Activated CD8-positive, alpha-beta memory T cell treated with anti-CD3 and anti-CD28 coated beads for 24 hours (primary cell): ENCODE results near the gene MCUB.

Source experiments
- DNase-seq: peaks from one replicate; pipeline ENCODE4 v3.0.0-alpha.2; 2020

The MCUB gene

DNA sequence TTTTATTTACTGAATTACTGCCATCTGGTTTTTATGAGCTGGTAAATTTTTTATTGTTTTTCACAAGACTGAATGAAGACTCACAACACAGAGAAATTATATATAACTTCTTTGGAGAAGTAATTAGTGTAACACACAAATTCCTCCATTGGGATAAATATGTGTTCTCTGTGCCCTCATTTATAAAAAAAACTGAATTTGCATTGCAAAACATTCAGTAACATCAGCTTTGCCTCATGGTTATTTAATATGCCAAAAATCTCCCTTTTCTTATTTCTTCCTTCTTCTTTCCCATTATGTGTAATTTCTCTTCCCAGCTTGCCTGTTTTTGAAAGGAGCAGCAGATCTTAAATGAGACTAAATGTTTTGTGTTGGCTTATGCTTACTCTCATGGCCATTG lies 124.7 kb downstream of the MCUB start:
- DNase-seq: no peak

DNA sequence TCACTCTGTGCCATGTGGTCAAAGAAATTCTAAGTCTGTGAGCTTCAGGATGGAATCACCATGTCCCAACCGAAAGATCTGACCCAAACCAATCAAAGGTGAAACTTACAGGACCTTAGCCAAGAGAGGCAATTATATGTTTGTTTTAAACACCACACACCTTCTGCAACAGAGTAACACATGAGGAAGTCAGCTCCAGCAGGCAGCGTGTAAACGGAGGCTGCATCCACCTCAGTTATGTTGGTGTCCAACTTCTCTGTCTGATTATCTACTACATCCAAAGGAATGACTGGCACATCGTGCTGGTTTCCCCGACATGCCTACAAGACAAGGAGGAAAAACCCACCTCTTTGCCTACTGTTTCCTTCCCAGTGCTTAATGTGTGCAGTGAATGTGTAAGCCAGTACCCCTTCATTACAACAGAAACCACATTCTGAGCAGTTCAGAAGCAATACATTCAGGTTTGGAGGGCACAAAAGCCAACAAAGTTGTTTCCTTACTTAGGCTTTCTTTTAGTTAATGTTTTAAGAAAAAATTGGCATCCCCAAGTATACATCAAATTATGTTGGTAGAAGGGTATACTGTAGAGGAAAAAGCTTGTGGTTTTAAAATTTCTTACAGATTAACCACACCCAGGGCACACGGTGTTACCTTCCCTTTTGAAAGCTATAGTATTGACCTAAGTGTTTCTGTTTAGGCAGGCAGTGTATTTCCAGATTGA lies 130.8 kb downstream of the MCUB start:
- no peak for DNase-seq

DNA sequence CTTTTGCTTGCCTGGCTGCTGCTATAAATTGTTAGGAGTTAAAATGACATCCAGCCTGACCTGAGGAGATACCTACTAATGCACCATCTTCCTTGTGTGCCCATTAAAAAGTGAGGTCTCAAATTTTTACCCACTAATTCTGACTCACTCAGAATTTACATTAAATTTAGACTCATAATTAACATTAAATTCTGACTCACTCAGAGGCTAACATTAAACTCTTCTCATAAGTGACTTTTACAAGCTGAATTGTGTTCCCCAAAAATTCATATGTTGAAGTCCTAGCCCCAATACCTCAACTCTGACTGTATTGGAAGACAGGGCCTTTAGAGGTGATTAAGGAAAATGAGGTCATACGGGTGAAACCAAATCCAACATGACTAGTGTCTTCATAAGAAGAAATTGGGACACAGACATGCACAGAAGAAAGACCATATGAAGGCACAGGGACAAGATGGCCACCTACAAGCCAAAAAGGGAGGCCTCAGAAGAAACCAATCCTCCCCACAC lies 131.4 kb downstream of the MCUB start:
- no peak for DNase-seq

DNA sequence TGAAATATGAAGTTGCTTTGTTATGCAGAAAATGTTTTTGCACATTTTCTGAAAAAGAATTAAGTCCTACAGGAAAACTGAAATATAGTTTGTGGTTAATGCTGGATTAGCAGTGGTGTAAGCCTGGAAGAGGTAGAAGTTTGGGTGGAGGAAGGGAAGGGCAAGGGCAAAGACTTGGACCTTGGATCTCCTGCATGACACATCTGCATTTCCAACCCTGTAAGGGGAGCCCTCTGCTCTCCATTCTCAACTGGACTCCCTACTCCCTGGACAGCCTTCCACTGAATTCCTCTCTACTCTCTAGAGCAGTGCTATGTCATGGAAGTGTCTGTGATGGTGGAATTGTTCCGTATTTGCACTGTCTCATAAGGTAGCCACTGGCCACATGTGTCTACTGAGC lies 138.6 kb downstream of the MCUB start:
- no peak for DNase-seq

DNA sequence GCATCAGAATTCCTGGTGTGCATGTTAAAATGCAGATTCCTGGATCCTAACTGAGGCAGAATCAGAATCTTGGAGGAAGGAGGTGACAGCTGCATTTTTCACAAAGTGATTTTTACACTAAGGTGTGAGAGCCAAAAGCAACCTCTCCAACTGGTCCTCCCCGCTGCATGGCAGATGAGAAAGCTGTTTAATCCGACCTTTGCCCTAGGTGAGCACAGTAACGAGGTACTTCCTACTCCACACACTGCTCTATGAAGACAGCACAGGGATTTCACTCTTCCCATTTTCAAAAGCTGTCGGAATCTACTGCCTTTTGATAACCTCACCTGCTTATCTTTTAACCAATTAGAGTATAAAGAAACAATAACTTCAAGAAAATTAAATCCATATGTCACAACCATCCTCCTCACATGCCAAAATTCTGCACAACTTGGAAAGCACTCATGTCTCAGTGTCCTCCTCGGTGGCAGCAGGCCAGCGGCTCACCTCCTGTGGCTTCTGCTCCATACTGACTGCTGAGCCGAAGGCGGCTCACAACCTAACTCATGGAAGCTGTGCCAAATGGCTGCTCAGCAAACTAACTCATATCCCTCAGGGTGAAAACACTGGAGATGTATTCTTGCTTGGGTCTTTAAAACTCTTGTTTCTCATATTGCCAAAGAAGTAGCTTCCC lies 139.6 kb downstream of the MCUB start:
- DNase-seq: no peak

DNA sequence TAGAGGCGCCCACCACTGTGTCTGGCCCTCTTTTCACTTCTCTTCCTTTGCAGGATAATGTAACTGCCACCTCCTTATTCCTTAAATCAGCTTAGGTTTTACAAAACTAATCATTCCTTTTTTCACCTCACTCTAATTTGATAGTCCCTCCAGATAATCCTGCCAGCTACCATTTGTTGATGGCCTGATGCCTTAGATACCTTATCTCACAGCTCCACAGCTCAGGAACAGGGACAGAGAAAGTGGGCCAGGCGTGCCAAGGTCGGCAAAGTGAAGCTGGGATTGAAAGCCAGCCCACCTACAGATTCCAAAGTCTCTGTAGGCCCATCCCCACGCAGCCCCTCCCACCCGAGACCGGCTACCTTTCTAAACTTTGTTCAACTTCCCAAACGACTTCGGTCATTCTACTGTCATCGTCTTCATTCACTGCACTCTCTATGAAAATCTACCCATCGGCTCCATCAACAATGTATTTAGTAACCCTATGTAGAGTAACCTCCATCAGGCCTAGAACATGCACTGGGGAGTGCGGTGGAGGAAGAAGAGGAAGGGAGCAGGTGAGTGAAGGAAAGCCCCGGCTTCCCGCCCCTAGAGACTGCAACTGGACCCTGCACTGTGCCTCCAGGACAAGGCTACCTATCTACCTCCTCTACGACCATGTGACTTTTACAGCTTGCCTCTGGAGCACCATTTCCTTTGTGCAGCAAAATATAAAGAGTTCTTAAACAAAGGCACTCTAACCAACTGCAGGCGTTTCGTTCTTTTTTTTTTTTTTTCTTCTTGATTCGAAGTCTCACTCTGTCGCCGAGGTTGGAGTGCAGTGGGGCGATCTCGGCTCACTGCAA lies 141.7 kb downstream of the MCUB start:
- no peak for DNase-seq

DNA sequence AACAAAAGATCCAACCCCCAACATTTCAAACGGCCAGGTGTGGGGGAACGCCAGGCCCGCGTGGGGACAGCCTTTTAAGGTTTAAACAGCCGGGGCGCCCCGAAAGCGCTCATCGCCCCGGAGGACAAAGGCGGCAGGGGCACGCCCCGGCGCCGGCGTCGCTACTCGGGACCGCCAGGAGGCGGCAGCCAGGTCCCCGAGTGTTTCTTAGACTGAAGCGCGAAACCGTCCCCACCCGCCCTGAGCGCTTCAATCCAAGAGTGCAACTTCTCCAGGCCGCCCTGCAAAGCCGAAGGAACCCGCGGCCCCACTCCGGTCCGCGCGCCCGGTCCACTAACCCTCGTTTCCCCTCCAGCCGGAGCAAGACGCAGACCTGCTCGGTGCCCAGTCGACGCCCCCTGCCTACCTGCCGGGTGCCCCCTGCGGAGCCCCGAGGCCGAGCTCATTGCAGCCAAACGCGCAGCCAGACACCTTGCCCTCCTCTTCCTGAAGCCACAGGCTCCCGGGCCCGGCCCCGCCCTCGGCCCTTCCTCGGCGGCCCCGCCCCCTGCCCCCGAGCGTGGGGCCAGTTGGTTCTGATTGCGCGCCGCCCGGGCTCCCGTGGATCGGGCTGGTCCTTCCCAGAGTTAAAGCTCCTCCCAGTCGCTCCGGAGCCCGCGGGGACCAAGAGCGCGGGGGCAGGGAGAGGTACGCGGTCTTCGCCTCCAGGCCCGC lies 143.1 kb downstream of the MCUB start, which contains the start of gene CASP6:
Gene CASP6, minus strand, starts transcription at position 496 of the 714 bp plus-strand sequence. Its CDS starts 50 bp downstream, at position 446.
- peak; percentile 84 for DNase-seq

DNA sequence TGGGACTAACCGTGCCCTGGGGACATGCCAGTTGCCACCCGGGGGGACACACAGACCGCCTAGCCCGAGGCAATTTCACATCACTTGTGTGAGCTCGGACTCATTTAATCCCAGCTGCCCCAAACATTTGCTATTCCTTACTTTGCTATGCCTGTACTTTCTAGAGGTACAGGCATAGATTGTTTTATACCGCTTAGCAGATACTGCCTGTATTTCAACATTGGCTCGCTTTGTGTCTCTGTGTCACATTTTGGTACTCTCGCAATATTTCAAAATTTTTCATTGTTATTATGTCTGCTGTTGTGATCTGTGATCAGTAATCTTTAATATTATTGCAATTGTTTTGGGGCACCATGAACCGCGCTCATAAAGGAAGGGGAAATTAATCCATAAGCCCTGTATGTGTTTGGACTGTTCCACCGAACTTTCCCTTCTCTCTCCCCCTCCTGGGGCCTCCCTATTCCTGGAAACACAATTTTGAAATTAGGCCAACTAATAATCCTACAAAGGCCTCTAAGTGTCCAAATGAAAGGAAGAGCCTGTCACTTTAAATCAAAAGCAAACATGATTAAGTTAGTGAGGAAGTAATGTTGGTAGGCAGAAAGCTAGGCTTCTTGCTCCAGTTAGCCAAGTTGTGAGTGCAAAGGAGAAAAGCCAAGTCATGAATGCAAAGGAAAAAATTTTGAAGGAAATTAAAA lies 143.8 kb downstream of the MCUB start:
- no peak for DNase-seq

DNA sequence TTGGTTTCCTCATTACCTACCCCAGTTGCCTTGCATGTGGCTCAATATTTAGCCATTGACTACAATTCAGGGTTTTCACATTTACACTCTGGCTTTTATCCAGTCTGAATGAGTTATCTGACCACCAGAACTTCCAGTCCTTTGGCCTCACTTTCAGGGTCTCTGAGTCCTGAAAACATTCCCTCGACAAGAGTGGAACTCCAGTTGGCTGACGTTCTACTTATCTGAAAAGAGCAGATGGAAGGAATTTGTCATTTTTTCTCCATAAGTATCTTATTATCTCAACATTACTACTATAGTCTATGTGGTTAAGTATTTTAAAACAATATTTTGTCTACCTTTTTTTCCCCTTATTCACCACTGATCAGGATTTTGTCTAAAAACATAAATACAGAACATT lies 148.4 kb downstream of the MCUB start:
- no peak for DNase-seq

DNA sequence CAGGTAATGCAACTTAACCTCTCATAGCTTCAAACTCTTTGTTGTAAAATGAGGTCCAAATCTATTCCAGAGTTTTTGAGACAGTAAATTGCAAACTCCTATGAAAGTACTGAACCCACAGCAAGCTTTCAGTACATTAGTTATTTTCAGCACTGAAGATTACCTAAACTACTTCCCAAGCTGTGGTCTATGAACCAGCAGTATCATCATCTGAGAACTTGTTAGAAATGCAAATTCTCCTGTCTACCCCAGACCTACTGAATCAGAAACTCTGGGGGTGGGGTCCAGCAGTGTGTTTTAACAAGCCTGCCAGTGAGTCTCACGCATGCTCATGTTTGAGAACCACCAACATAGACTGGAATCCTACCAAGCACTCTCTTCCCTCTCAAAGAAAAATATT lies 148.9 kb downstream of the MCUB start:
- no peak for DNase-seq

DNA sequence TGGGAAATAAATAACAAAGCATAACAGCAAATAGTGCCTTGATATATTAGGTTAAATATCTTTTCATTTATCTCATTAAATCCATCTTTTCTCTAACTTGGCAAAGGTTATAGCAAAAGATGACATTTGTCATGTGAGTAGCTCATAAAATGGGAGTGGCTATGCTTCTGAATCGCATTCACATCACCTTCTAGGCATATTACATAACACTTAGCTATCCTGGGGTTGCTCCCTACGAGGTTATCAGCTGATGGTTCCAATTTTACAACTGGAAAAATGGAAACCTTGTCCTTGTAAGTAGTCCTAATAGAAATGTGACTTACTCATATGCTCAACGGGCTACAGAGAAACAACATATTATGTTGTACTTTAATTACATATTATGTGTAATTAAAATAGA lies 153.5 kb downstream of the MCUB start:
- no peak for DNase-seq

DNA sequence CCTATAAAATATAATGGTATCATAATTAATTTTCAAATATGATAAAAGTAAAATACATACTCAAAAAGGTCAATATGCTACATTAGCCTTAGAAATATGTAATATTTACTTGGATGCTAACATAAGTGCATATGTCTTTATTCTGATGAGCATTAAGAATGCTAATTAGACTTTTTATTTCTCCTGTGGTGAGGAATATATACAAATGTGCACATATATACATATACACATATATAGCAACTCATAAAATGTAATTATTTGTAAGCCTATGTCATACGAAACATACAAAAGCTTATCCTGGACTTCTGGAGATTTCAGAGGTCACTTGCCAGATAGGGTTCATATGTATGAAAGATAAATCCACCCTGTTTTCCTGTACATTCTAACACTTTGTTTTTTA lies 158.7 kb downstream of the MCUB start:
- DNase-seq: no peak

DNA sequence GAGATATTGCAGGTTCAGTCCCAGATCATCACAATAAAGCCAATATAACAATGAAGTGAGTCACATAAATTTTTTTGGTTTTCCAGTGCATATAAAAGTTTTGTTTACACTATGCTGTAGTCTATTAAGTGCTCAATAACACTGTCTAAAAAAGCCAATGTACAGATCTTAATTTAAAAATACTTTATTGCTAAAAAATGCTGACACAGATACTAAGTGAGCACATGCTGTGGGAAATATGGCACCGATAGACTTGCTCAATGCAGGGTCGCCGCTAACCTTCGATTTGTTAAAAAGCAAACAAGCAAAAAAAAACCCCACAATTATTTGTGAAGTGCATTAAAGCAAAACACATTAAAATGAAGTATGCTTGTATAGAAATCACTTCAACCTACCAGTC lies 159.6 kb downstream of the MCUB start:
- DNase-seq: no peak

DNA sequence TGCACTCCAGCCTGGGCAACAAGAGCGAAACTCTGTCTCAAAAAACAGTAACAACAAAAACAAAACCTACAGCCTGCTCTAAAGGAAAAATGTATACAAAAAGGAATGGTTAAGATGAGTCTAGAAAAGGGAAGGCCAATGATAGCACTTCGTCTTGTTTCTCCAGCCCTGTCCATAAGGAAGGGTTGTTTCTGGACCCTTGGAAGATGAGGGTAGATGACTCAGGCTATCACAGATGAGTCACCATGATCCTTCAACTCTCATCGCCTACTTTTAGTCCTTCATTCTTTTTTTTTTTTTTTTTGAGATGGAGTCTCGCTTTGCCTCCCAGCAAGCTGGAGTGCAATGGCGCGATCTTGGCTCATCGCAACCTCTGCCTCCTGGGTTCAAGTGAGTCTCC lies 161.0 kb downstream of the MCUB start:
- no peak for DNase-seq

DNA sequence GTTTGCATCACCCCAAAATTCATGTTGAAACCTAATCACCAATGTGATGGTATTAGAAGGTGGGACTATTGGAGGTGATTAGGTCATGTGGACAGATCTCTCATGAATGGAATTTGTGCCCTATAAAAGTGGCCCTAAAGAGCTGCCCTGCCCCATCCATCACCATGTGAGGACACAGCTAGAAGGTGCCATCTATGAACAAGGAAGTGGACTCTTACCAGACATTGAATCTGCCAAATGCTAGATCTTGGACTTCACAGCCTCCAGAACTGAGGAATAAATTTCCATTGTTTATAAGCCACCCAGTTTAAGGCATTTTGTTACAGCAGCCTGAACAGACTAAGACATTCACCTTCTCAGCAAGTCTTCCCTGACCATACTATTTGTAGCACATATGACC lies 162.3 kb downstream of the MCUB start:
- DNase-seq: no peak

DNA sequence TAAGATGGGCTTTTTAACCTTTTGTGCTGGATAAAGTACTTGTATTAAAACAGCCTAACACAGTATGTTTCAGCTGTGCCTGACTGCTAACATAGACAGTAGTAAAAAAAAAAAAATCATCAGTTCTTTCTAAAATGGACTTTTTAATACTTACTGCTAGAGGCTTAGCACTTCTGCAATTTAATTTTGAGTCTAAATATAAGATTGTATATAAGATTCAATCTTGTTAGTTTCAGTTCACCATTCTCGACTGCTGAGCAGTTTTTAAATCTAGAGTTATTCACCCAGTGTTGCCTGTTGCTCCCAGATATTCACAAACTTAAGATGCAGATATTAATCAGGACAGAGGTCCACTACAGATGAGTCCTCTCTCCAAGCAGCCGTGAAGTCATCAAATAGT lies 163.1 kb downstream of the MCUB start:
- DNase-seq: no peak

DNA sequence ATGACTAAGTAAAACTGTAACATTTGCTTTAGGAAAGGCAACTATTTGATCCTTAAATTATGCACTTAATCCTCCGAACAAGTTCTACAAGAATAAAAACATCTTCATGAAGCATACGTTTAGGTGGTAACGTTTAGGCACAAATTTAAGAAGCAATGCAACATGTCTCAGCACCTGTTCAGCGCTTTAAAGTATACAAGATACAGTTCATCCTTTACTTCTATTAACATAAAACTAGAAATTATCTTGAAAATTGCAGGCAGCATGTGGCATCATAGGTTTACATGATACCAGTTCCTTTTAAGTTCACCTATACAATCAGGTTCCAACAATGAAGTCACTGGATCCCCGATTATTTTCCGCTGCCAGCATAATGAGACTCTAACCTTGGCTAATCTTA lies 168.3 kb downstream of the MCUB start:
- no peak for DNase-seq

DNA sequence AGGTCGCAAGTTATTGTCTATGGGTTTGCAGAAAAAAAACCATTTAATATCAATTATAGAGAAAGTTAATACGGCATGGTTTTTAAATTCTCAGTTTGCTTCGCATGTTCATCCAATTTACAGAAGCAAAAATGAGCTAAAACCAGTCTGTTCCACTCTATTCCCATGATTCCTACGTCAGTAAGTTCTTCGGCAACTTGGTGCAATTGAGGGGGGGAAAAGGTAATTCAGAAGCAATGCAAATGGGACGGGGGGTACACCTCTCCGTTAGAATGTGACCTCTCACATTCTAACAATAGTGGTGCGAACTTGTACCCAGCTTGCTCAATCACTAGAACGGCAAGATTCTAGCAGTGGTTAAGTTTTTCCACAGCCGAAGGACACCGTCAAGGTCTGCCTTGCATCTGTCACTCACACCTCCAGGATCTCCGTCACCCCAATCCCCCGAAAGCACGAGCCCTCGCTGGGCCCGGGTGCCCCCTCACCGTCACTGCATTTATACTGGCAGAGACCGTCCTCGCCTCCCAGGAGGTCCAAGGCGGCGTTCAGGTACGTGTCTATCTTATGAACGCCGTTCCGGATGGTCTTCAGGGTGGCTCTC lies 169.2 kb downstream of the MCUB start:
- no peak for DNase-seq

DNA sequence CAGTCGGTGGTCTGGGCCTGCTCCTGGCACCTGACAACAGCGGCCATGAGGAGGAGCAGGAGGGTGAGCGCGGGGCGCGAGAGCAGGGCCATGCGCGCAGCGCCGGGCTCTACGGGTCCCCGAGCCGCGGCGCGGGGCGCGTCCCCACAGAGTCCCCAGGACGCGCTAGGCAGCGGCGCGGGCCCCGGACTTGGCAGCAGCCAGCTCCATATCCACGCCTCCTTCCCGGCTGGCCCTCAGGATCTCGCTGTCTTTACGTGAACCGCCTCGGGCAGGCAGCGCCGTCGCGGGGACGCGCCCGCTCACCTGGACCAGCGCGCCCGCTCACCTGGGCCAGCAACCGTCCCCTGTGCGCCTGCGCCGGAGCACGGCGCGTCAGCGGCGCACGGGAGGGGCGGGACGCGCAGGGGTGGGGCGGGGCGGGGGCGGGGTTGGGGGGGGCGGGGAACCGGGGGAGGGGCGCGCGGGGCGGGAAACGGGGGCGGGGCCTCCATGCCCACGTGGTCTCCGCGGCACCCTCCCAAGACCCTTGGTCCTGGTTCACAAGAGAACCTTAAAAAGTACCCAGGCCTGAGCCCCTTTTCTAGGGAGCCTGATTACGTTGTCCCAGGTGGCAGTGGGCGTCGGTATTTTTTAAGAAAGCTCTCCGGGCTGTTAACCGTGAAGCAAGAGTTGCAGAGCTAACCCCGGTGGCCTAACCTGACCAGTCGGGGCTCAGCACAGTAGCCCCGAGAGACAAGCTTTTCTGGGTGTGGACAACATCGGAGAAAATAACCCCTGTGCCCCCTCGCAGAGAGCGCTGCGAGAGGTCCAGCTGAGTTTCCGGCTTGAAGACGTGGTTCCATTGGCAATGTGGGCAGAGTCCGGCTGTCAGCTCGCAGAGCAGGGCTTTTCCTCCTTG lies 169.9 kb downstream of the MCUB start, which contains the start of gene PLA2G12A:
Gene PLA2G12A, minus strand, starts transcription at position 353 of the 901 bp plus-strand sequence. Its CDS starts 261 bp downstream, at position 92.
- peak; percentile 90 for DNase-seq
